ENCODE results near the gene ZNF578. TPM values are rescaled to one million over a fixed set of nuclear protein-coding genes. Genes with fewer than 3 reads are reported as not detected.
A peak's percentile ranks its signal among the peaks of the same experiment; 100 is the strongest.

ZNF578 gene
- total and polyA plus RNA-seq, 9 of the 15 experiments (the other 6 are each of a cell fraction or from before 2014, with no cell fraction given): 0.05 to 0.29 (median 0.15) TPM

GRCh38 chr19:52464798-52465470, 11.6 kb downstream of the ZNF578 start (continued):
- TF ChIP-seq REST (IDR thresholded peaks at IDR 0.05; ENCODE audit: borderline replicate concordance): peak; percentile 50; the same call in 1 of the 2 replicates
- TF ChIP-seq REST (CRISPR knock-in tag; IDR thresholded peaks at IDR 0.05; ENCODE audit: low read depth): no peak
- no peak for TF ChIP-seq U2AF1 (optimal IDR thresholded peaks at IDR 0.05; ENCODE audit: low read depth, low read length)
- TF ChIP-seq SMC3 (conservative IDR thresholded peaks at IDR 0.05; ENCODE audit: insufficient read depth, low read depth, low read length): peak; percentile 49
- TF ChIP-seq TEAD4 (IDR thresholded peaks at IDR 0.05; ENCODE audit: low read length): 0 out of 2 replicates have a peak, but pooled peaks have one; percentile 14
- no peak for TF ChIP-seq TEAD4 (CRISPR knock-in tag; IDR thresholded peaks at IDR 0.05; ENCODE audit: borderline replicate concordance)
- TF ChIP-seq GTF3C2 (IDR thresholded peaks at IDR 0.05; ENCODE audit: borderline replicate concordance, extremely low read depth, insufficient read length): no peak
- no peak for TF ChIP-seq PBX2 (CRISPR knock-in tag; IDR thresholded peaks at IDR 0.05; ENCODE audit: low read depth)
- peak; percentile 44; the same call in 1 of the 2 replicates for TF ChIP-seq PBX2 (tag; conservative IDR thresholded peaks at IDR 0.05; ENCODE audit: low read depth)
- no peak for TF ChIP-seq TFE3 (CRISPR knock-in tag; IDR thresholded peaks at IDR 0.05)
